NCI-H2029 treated with DMSO at 0.1 percent for 48 hours (cell line): ENCODE results near the gene WSCD1.

ENCODE experiments used
- DNase-seq: peaks from one replicate; lab custom pipeline; 2025; lab: John Stamatoyannopoulos, UW

The WSCD1 gene

GRCh38 chr17:6061290-6061689 is 8.9 kb upstream of the WSCD1 start:
- no peak for DNase-seq

- no peak for DNase-seq
Measured at GRCh38 chr17:6064868-6065267, 5.3 kb upstream of the WSCD1 start.

- no peak for DNase-seq
Measured at GRCh38 chr17:6065351-6065750, 4.8 kb upstream of the WSCD1 start.

DNA sequence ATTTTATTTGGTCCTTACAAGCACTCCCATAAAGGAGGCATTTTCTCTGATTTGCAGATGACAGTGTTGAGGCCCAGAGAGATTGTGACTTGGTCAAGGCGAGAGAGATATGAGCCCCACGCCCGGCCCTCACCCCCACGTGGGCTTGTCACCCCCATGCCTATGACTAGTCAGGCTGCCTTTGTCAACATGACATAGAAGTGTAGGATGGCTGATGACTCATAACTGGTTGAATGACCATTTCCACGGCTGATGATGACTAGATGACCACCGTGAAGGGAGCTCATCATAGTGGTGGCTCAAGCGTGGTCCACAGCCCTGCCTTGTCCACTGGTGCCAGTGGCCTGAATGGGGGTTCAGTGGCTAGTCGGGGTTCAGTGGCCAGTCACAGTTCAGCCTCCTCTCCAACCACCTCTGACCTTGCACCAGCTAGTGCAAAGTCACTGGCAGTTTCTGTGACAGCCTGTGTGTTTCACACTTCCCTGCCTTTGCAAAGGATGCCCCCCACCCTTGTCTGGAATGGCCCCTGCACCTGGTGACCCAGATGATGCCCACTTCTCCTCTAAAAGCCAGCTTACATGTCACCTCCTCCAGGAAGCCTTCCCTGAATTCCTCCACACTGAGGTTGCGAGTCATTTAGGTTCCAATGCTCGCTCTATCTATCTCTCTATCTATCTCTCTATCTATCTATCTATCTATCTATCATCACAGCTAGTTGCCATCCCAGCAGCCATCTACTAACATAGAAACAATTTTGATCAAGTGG is 3.8 kb upstream of the WSCD1 start:
- DNase-seq, result no peak

- no peak for DNase-seq
Measured at GRCh38 chr17:6067060-6067459, 3.1 kb upstream of the WSCD1 start.

GRCh38 chr17:6070430-6070912 is 292 bp downstream of the WSCD1 start:
- no peak for DNase-seq

- no peak for DNase-seq
Measured at GRCh38 chr17:6070913-6071511, 833 bp downstream of the WSCD1 start.

DNA sequence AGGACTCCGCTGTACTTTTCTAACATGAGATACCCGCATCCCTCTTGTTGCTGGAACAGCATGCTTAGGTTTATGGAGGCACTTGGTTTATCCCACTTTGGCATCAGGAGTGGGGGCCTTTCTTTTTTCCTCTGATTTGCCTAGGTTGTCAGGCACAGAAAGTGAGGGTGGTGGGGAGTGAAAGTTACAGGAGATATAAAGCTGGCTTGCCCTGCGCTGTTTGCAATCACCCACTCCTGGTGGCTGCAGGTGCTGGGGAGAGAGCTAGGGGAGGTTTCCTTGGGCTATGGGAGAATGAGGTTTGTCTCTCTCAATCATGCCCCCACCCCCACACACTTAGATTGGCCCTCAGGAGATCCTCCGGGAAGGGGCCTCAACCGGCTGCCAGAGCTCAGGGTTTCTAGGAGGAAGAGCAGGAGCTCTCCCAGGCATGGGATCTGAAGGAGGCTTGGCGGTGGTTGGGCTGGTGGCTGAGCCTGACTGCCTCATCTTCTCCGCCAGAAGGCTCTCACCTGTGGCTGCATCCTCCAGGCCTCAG is 1.4 kb downstream of the WSCD1 start:
- no peak for DNase-seq

- DNase-seq, result no peak
Measured at GRCh38 chr17:6072157-6072556, 2.0 kb downstream of the WSCD1 start.

- DNase-seq, result no peak
Measured at GRCh38 chr17:6072611-6073010, 2.4 kb downstream of the WSCD1 start.

- DNase-seq, result no peak
Measured at GRCh38 chr17:6073620-6074019, 3.4 kb downstream of the WSCD1 start.

DNA sequence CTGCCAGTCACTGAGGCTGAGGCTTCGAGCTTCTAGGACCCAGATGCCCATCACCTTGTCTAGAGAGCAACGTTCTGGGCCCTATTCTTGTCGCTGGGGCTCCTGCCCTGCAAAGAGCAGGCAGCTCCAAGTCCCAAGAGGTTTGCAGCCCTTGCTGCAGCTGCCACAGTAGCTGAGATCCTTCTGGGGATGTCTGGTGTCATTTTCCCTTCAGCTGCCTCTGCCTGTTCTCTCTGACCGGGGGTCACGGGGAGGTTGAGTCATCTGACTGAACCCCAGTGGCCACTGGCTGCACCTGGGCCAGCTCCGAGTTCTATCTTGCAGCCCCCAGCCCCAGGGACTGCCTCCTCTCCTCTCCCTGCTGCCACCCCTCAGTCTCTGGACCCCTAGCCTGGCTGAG is 4.9 kb downstream of the WSCD1 start:
- DNase-seq, result no peak

- DNase-seq, result no peak
Measured at GRCh38 chr17:6075845-6076244, 5.7 kb downstream of the WSCD1 start.

GRCh38 chr17:6077752-6078151 is 7.6 kb downstream of the WSCD1 start:
- no peak for DNase-seq

GRCh38 chr17:6078458-6078871 is 8.3 kb downstream of the WSCD1 start:
- no peak for DNase-seq

GRCh38 chr17:6079155-6079888 is 9.1 kb downstream of the WSCD1 start:
- DNase-seq, result no peak

GRCh38 chr17:6079960-6080359 is 9.8 kb downstream of the WSCD1 start:
- no peak for DNase-seq

- no peak for DNase-seq
Measured at GRCh38 chr17:6080711-6081430, 10.7 kb downstream of the WSCD1 start.

- DNase-seq, result no peak
Measured at GRCh38 chr17:6082335-6082734, 12.2 kb downstream of the WSCD1 start.

GRCh38 chr17:6084311-6085161 is 14.4 kb downstream of the WSCD1 start:
- DNase-seq, result no peak

- DNase-seq, result no peak
Measured at GRCh38 chr17:6085812-6086211, 15.6 kb downstream of the WSCD1 start.
